Posterior cingulate gyrus (tissue), 11 donors: ENCODE results near the gene ASPG.

Experiments used
- DNase-seq, 10 donors: peaks; one replicate each; pipeline versions ENCODE4 v3.0.0 to v3.0.0-alpha.2; 2020 to 2021; ENCODE audit warnings: mixed read lengths in 3 of 10
- intact Hi-C: fragments of 100-400 bp; cut with DNase I; formaldehyde crosslinking; loops from one replicate; pipeline ENCODE4 v1.15.1; 2023

Gene ASPG

DNA sequence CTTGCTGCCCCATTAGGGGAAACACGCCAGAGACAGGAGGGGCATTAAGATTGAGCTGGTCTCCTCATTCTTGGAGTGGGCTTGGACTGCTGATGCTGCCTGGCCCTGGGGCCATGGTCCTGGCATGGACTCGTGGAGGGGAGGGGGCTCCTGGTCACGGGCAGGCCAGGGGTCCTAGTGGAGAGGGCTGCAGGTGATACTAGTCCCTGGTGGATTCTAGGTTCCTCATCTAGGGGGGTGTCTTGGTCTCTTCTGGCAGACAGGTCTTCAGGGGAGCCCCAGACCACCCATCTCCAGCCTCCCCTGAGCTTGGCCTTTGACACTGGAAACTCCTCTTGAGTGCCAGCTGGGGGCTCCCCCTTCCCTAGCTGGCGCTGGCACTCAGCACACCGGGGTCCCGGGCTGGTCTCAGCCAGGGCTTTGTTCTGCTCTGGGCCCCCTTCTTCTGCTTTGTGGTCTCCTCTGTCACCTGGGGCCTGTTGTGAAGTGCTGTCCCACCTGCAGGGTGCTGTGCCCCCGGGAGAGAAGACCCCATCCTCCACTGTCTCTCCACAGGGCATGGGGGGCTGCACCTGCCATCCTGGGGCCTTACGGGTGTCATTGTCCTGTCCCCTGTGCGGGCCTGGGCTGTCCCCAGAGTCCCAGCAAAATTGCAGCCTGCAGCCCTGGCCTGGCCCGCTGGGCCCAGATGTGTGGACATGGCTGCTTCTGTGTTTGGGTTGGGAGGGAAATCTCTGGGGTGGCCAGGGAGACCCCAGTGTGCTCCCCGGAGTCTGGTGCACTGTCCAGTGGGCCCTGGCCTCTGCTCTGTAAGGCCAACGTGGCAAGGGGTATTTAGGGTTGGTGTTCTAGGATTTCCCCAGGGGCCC, 55.2 kb downstream of the ASPG start:
- intact Hi-C loops = no loop called here
- DNase-seq = peak in 5 of 10 donors; percentile 2 to 79 (median 17)

DNA sequence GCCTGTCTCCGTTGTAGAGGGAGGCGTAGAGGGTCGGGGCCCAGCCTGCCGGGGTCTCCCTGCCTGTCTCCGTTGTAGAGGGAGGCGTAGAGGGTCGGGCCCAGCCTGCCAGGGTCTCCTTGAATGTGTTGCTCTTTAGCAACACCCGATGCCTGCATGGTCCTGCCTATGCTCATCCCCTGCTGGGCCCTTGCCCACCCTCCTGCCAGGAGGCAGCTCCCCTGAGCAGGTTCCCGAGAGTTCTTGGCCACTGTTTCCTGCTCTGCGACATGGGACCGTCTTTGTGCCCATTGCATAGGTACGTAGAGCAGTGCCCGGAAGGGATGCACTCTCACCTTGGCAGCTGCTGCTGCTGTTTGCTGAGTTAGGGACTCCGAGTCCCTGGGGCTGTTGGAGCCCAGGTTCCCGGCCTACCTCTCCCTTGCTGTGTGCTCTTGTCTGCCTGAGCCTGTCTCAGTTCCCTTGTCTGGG, 56.2 kb downstream of the ASPG start:
- DNase-seq = peak in 5 of 10 donors; percentile 3 to 77 (median 47)
- intact Hi-C loops = no loop called here

- DNase-seq = peak in 6 of 10 donors; percentile 6 to 84 (median 35)
- intact Hi-C loops = no loop called here
Measured at GRCh38 chr14:104142136-104142945, 56.8 kb downstream of the ASPG start.

DNA sequence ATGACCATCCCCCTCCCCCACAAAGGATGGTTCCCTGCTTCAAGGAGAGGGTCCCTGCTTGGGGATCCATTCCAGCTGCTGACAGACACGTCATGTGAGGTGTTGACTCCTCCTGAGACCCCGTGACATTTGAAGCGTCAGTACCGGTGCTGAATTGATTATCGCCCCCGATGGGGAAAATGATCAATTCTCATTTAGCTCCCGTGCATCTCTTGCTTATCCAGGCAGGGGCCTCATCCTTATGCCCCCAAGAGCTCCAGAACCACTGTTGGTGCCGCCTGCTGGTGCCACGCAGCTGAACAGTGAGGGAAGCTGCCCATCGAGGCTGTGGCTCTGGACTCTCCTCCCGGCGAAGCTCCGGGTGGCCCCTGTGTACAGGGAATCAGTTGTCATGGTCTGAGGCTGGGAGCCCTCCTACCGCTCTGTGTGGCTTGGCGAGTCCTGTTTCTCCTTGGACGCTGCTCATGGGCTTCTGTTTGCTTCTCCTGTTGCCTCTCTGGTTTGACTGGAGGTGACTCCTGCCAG, 57.5 kb downstream of the ASPG start:
- peak in 6 of 10 donors; percentile 4 to 76 (median 40) for DNase-seq
- intact Hi-C loops = no loop called here

- peak in 6 of 10 donors; percentile 4 to 81 (median 36) for DNase-seq
- intact Hi-C loops = no loop called here
Measured at GRCh38 chr14:104143521-104144452, 58.3 kb downstream of the ASPG start.

- intact Hi-C loops = no loop called here
- no peak for DNase-seq
Measured at GRCh38 chr14:104144453-104144790, 58.9 kb downstream of the ASPG start.

DNA sequence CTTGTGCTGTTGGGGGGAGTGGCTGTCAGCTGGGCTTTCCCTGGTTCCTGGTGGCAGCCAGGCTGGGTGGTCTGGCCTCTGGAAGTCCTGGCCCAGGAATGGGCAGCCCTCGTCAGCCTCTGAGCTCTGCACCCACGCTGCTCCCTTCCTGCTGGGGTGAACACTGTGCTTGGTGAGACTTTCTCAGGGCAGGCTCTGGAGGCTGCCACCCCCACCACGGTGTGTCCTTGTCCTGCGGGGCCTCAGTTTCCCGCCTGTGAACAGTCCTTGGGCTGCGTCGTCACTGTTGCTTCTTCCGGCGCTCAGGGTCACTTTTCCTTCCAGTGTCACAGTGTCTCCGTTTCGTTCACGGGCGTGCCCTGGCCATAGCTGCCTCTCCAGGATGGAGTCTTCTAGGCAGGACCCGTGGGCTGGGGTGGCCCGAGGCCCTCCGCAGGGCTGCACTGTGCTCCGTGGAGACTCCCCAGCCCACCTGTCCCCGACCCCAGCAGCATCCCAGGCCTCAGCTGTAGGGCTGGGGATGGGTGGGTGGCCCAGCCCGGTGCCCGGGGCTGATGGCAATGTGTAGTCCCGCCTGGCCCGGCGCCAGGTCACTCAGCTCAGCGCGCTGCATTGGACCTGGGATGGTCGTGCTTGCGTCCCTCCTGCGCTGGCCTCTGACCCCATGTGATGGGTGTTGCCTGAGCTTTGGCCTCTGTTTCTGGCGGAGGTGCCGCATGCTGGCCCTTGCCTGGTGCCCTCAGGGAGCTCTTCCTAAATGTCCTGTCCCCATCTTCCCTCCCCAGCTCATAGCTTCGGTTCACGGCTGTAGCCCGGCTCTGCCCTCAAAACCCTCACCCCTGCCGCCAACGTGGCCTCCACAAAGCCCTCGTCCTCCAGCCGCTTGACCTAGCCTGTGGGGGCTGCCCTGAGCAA, 59.7 kb downstream of the ASPG start:
- peak in 6 of 10 donors; percentile 6 to 84 (median 48) for DNase-seq
- intact Hi-C loops = no loop called here

GRCh38 chr14:104145826-104146601, 60.5 kb downstream of the ASPG start:
- intact Hi-C loops = no loop called here
- DNase-seq = peak in 6 of 10 donors; percentile 2 to 69 (median 28)

DNA sequence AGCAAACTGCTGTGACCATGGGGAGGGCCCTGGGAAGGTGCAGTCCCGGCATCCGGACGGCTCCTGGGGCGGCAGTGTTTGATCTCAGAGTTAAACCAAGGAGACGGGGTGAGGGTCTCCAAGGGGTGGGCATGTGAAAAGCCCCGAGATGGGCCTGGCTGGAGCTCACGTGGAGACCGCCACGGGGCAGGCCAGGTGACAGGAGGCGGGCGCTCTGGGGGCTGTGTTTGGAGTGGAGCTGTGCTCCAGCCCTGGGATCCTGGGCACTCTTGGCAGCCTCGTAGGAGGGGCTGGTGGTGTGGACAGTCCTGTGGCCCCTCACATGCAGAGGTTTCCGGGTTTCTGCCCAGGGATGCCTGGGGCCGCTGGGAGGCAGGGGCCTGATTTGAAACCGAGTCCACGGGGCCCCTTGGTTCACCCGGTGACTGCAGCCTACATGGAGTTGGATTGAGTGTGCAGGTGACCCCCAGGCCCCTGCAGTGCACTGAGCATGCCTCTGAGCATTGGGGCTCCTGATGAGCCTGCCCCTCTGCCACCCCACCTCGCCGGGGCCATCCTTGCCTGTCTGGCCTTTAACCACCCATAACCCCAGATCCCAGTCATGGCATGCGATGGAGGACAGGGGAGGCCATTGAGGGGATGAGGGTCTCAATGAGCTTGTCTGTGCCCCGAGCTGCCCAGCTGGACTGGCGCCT, 61.3 kb downstream of the ASPG start:
- intact Hi-C loops = no loop called here
- DNase-seq = peak in 6 of 10 donors; percentile 4 to 78 (median 41)

- intact Hi-C loops = no loop called here
- DNase-seq = peak in 4 of 10 donors; percentile 21 to 82 (median 57)
Measured at GRCh38 chr14:104147346-104148125, 62.0 kb downstream of the ASPG start.

DNA sequence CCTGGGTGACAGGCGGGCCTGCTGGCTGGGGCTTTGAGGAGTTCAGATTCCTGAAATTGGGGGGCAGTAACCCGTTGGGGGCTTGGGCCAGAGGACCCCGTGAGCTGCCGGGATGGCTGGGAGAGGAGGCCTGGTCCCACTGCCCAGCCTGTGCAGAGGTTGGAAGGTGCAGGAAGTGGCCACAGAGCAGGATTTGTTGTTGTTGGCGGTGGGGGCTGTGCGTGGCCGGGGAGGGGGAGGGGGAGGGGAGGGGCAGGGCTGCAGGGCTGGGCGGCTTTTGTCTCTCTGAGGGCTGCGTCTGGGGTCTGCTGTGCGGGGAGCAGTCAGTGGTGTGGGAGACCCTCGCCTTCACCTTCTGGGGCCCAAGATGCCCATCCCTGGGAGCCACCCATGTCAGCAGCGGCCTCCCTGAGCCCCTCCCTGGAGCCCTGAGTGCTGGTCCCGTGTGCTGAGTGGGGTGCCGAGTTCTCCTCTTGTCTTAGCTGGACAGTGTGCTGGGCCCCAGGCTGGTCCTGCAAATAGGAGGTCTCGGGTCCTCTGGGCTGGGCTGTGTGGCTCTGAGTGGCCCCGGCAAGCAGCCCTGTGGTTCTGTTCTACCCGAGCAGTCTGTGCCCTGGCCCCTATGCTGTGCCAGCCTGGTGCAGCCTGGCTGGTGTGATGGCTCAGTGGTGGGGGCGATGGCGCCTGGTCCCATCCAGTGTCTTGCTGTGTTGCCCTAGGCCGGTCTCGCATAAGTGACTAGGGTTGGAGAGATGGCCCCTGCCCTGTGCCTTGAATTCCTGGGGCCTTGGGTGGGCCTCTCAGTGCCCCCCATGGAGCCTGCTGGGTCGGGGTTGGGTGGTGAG, 63.2 kb downstream of the ASPG start:
- DNase-seq = peak in 4 of 10 donors; percentile 13 to 75 (median 59)
- intact Hi-C loops = no loop called here

DNA sequence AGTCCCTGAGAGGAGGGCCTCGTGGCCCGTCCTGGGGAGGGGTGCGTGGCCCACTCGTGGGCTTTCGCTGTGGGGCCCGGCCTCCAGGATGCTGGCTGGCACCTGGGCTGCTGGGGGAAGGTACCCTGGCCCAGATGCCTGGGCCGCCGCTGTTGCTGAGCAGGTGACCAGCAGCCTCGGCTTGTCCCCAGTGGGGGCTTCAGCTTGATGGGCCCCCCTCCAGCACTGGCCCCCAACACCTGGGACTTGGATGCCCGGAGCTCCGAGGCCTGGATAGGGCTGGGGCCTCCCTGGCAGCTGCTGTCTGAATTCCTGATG, 63.7 kb downstream of the ASPG start:
- peak in 3 of 10 donors; percentile 31 to 78 (median 41) for DNase-seq
- intact Hi-C loops = no loop called here

DNA sequence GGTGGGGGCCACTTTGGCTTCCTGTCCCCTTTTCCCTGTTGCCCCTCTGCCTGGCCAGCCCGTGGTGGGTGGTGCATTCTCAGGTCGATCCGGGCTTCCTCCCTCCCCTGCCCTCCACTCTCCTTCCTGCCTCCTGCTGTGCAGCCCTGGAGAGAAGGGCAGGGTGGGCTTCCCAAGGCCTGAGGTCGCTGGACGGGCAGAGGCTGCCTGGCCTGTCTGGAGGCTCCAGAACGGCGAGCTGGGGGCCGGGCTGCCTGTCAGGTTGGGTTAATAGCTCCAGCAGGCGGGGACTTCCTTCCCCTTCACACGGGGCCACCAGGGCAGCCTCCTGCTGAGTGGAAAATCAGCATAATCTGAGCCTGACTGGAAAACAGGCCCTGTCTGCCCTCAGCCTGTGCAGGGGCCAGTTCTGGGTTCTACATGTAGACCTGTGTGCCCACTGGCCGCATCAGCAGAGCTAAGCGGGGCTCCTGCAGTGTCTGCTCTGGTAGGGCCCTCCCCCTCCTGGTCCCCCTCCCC, 64.2 kb downstream of the ASPG start:
- DNase-seq = peak in 3 of 10 donors; percentile 59 to 73 (median 61)
- intact Hi-C loops = no loop called here

- intact Hi-C loops = no loop called here
Measured at GRCh38 chr14:104150136-104151025, 64.9 kb downstream of the ASPG start.

GRCh38 chr14:104151026-104151381, 65.5 kb downstream of the ASPG start:
- intact Hi-C loops = no loop called here
- DNase-seq = no peak

More at GRCh38 chr14:104150136-104151025, 64.9 kb downstream of the ASPG start:
- peak in 1 of 10 donors; percentile 72 for DNase-seq
